Measurements from ENCODE around the gene LBX1. TPM values are rescaled to one million over a fixed set of nuclear protein-coding genes. Genes with fewer than 3 reads are reported as not detected.

Gene LBX1
- total RNA-seq, 1 donor: not detected

DNA sequence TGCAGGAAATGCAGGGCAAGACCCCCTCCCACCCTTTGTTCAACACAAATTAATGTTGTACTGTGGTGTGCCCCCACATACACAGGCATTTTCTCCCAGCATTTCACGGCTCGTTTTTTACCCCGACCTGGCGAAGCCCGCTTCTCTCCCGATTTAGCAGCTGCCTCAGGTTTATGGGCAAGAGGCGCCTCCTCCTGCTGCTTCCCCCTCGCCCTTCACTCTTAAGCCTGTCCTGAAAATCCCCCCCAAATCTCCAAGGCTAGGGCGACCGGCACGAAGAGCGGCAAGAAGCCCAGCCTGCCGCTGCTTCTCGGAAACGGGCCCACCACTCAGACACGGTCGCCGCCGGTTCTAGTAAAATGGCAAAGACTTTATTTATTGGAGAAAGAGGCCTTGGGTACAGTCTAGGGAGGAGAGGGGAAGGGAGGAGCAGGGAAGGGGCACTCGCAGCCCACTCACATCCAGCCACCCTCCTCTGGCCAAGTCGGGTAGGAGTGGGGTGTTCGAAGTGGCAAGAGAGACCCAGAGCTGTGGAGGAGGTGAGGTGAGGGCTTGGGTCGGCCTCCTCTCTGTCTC is 3.3 kb downstream of the LBX1 start:
- no peak overlapping the region for H3K4me3 ChIP-seq (ENCODE audit: low read depth, low read length)
- TF ChIP-seq, protein P1, sequence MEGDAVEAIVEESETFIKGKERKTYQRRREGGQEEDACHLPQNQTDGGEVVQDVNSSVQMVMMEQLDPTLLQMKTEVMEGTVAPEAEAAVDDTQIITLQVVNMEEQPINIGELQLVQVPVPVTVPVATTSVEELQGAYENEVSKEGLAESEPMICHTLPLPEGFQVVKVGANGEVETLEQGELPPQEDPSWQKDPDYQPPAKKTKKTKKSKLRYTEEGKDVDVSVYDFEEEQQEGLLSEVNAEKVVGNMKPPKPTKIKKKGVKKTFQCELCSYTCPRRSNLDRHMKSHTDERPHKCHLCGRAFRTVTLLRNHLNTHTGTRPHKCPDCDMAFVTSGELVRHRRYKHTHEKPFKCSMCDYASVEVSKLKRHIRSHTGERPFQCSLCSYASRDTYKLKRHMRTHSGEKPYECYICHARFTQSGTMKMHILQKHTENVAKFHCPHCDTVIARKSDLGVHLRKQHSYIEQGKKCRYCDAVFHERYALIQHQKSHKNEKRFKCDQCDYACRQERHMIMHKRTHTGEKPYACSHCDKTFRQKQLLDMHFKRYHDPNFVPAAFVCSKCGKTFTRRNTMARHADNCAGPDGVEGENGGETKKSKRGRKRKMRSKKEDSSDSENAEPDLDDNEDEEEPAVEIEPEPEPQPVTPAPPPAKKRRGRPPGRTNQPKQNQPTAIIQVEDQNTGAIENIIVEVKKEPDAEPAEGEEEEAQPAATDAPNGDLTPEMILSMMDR (IDR thresholded peaks at IDR 0.05; ENCODE audit: insufficient read depth, low read length): no peak
- DNase-seq (ENCODE audit: low read depth): no peak

DNA sequence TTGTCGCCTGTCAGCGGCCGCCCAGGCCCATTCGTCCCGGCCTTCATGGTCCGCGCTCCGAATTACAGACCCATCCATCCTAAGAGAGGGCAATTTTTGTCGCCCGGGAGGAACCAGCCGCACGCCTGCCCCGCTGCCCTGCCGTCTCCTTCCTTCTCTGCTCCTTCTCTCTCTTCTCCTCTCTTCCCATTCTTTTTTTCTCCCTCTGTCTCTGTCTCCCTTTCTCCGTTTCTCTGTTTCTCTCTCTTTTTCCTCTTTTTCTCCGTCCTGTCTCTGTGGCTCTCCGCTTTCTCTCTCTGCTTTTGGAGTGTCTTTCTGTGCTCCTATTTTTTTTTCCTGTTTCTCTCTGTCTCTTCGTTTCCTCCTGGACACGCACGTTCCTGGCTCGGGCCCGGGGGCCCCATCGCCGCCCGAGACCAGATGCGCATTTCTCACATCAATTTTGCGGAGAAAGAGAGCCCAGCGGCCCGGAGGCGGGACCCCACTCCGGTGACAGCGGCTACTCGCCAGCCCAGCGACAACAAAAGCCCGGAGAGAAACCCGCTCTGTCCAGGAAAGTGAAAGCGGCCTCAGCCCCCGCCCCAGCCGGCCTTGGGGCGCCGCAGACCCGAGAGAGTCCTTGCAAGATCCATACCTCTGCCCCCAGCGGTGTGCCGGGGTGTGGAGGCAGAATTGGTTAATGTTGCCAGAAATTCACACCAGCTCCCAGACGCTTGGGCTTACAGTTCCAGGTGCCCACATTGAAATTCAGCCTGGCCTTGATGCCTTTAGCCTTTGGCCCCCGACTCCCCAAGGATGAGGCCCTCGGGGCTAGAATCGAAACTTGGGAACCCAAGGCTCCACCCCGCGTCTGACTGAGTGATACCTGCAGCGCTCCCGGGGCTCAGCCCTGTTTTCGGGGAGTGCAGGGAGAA is 4.1 kb downstream of the LBX1 start:
- H3K4me3 ChIP-seq (ENCODE audit: low read depth, low read length): no peak overlapping the region
- TF ChIP-seq, protein P1 (IDR thresholded peaks at IDR 0.05; ENCODE audit: insufficient read depth, low read length): peak; percentile 1
- no peak for DNase-seq (ENCODE audit: low read depth)

DNA sequence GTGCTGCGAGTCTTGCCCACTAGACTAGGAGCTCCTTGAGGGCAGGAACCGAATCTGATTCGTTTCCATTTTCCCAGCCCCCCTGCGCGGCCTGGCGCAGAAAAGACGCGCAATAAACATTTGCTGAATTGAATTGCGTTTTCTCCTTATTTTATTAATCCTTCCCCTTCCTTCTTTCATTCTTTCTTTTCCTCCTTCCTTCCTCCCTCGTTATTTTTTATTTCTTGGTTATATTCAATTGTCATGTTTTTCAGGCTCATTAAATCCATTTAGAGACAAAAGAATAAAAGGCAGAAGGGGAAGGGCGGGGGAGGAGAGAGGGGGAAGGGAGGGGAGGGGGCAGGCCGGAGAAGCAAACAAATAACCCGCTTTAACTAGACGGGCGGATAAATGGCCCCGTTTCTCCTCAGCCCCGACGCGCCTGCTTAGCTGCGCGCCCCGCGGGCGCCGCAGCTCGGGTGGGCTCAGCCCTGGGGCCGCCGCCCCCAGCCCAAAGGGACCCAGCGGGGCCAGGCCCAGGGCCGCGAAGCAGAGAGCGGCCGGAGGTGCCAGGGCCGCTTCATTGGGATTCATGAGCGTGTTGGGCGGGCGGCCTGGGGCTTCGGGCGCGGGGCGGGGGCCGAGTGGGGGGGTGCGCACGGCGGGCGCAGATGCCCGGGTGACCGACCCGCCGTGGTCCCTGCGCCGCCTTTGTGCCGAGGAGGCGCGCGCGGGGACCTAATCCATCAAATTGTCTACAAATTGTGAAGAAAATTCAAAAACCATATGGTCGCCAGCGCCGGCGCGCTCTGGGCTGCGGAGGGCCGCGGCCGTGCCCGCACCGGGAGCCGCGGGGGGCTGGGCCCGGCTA is 5.0 kb downstream of the LBX1 start:
- H3K4me3 ChIP-seq (ENCODE audit: low read depth, low read length): no peak overlapping the region

DNA sequence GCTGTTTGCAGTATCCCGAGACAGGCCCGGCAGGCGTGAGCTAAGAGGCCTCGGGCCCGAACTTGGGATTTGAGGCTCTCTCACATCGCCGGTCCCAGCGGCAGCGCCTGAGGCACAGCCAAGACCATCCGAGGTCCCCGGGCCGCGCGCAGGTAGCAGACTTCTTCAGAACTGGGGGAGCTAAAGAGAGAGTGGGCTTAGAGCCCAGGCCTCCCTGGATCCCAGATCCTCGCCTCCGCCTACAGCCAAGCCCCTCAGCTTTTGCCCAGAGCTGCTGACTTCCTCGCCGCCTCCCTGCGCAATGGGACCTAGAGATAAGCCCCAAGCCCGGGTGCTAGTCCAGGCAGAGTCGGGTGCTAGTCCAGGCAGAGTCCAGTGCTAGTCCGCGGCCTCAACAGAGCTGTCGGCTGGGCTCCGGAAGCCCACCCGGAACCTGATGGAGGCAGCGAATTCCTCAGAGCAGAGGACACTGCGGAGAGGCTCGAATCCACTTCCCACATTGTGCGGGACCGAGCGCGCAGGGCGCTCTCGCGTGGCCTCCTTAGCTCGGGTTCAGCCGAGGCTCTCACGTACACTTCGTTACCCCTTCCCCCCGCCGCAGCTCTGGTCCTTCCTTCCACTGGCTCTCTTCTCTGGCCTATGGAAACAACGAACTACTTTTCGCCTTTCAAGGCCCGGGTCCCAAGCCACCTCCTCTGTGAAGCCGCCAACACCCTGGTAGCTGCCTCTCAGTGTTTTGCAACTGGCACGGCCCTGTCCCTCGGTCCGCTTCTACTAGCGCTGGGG is 5.8 kb downstream of the LBX1 start:
- H3K4me3 ChIP-seq (ENCODE audit: low read depth, low read length): no peak overlapping the region
- DNase-seq (ENCODE audit: low read depth): no peak
- TF ChIP-seq, protein P1 (IDR thresholded peaks at IDR 0.05; ENCODE audit: insufficient read depth, low read length): no peak

More for the DNA sequence above, 5.0 kb downstream of the LBX1 start:
- no peak for DNase-seq (ENCODE audit: low read depth)
- TF ChIP-seq, protein P1 (IDR thresholded peaks at IDR 0.05; ENCODE audit: insufficient read depth, low read length): no peak

DNA sequence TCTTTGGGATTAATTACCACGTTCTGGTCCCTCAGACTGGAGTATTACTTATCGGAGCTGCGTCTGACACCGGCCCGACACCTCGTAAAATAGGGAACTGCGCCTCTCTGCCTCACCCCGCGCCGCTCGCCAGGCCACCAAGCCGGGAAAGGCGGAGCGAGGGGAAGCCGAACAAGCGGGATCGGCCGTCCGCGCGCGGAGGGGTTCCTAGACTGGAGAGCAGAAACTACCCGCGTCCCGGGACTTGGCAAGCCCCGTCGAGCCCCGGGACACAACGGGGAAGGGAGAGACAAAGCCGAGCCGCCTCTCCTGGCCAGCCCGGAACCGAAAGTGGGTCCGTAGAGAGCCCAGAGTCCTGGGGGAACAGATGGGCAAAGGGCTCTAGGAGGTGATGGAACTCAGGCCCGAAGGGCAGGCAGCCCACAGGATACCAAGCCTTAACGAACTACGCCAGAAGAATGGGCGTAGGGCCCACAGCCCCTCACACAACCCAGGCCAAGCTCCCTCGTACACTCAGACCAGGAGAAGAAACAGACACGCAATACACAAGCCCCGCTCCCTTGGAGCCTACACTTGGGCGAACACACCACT is 6.5 kb downstream of the LBX1 start:
- TF ChIP-seq, protein P1 (IDR thresholded peaks at IDR 0.05; ENCODE audit: insufficient read depth, low read length): no peak
- DNase-seq (ENCODE audit: low read depth): no peak
- H3K4me3 ChIP-seq (ENCODE audit: low read depth, low read length): peak overlapping the region; percentile 48

Data from fibroblast of the aortic adventitia (primary cell).